ENCODE data around the gene QRICH1.
A peak's percentile ranks its signal among the peaks of the same experiment; 100 is the strongest.

QRICH1 gene

GRCh38 chr3:49032646-49033304 lies 61.1 kb downstream of the QRICH1 start:
- DNase-seq, result no peak

GRCh38 chr3:49030321-49030720 lies 63.5 kb downstream of the QRICH1 start:
- DNase-seq, result no peak

- DNase-seq, result no peak
Measured at GRCh38 chr3:49029563-49029884, 64.3 kb downstream of the QRICH1 start.

GRCh38 chr3:49028673-49029562 lies 65.0 kb downstream of the QRICH1 start, which contains the start of gene IMPDH2:
TSS of gene IMPDH2 (minus strand) at chr3:49029398. CDS start at chr3:49029350, 48 bp downstream.
- DNase-seq, result peak; percentile 92

GRCh38 chr3:49028298-49028672 lies 65.6 kb downstream of the QRICH1 start:
- DNase-seq, result no peak

GRCh38 chr3:49027634-49028033 lies 66.2 kb downstream of the QRICH1 start:
- no peak for DNase-seq

GRCh38 chr3:49026536-49026935 lies 67.3 kb downstream of the QRICH1 start:
- DNase-seq, result no peak

- DNase-seq, result no peak
Measured at GRCh38 chr3:49025793-49026520, 67.9 kb downstream of the QRICH1 start.

GRCh38 chr3:49025005-49025792 lies 68.7 kb downstream of the QRICH1 start:
- no peak for DNase-seq

- DNase-seq, result no peak
Measured at GRCh38 chr3:49024449-49024848, 69.4 kb downstream of the QRICH1 start.

GRCh38 chr3:49023775-49024174 lies 70.1 kb downstream of the QRICH1 start:
- no peak for DNase-seq

- peak; percentile 53 for DNase-seq
Measured at GRCh38 chr3:49022688-49023171, 71.1 kb downstream of the QRICH1 start.

GRCh38 chr3:49021813-49022687 lies 71.8 kb downstream of the QRICH1 start, which contains the start of gene NDUFAF3:
TSS of gene NDUFAF3 (plus strand) at chr3:49022121. CDS start at chr3:49022145, 24 bp downstream.
- peak; percentile 99 for DNase-seq

- peak; percentile 99 for DNase-seq
Measured at GRCh38 chr3:49021213-49021812, 72.6 kb downstream of the QRICH1 start.

GRCh38 chr3:49020330-49021212 lies 73.3 kb downstream of the QRICH1 start:
- peak; percentile 67 for DNase-seq

- DNase-seq, result peak; percentile 37
Measured at GRCh38 chr3:49019941-49020329, 73.9 kb downstream of the QRICH1 start.

GRCh38 chr3:49018707-49019006 lies 75.2 kb downstream of the QRICH1 start:
- DNase-seq, result no peak

- DNase-seq, result peak; percentile 94
Measured at GRCh38 chr3:49017971-49018706, 75.7 kb downstream of the QRICH1 start, which contains the start of gene DALRD3. TSS of gene DALRD3 (minus strand) at chr3:49018580. CDS start at chr3:49018564, 16 bp downstream.

All from NCI-H69 (cell line).